ENCODE measurements around the gene MON1A.
A peak's percentile ranks its signal among the peaks of the same experiment; 100 is the strongest.
"Not testable (repeated sequence)": the region's sequence is repeated elsewhere in the genome, so short reads cannot be mapped to it uniquely, and the experiment has no call there.

The MON1A gene

GRCh38 chr3:49916686-49917085 is 12.9 kb downstream of the MON1A start:
- DNase-seq = no peak

- DNase-seq = no peak
Measured at GRCh38 chr3:49914906-49915305, 14.7 kb downstream of the MON1A start.

- no peak for DNase-seq
Measured at GRCh38 chr3:49912881-49913281, 16.7 kb downstream of the MON1A start.

- DNase-seq = no peak
Measured at GRCh38 chr3:49911611-49912010, 18.0 kb downstream of the MON1A start.

GRCh38 chr3:49911124-49911420 is 18.5 kb downstream of the MON1A start:
- no peak for DNase-seq

- no peak for DNase-seq
Measured at GRCh38 chr3:49910409-49911123, 19.0 kb downstream of the MON1A start.

- no peak for DNase-seq
Measured at GRCh38 chr3:49908373-49909199, 21.0 kb downstream of the MON1A start.

- peak; percentile 25 for DNase-seq
Measured at GRCh38 chr3:49906073-49906743, 23.4 kb downstream of the MON1A start.

- not testable (repeated sequence) for DNase-seq
Measured at GRCh38 chr3:49904448-49904847, 25.2 kb downstream of the MON1A start.

- peak; percentile 75 for DNase-seq
Measured at GRCh38 chr3:49903451-49904424, 25.9 kb downstream of the MON1A start, which contains the start of gene MST1R. MST1R (minus strand) TSS chr3:49903873; CDS start chr3:49903609, 264 bp downstream.

GRCh38 chr3:49902511-49903345 is 26.9 kb downstream of the MON1A start:
- DNase-seq = no peak

GRCh38 chr3:49901366-49902339 is 28.0 kb downstream of the MON1A start:
- DNase-seq = no peak

GRCh38 chr3:49900491-49901153 is 29.0 kb downstream of the MON1A start:
- no peak for DNase-seq

- DNase-seq = no peak
Measured at GRCh38 chr3:49899815-49900214, 29.8 kb downstream of the MON1A start.

- no peak for DNase-seq
Measured at GRCh38 chr3:49898991-49899390, 30.6 kb downstream of the MON1A start.

- no peak for DNase-seq
Measured at GRCh38 chr3:49896345-49896744, 33.3 kb downstream of the MON1A start.

GRCh38 chr3:49895791-49896190 is 33.8 kb downstream of the MON1A start:
- no peak for DNase-seq

- DNase-seq = no peak
Measured at GRCh38 chr3:49889296-49889695, 40.3 kb downstream of the MON1A start.

GRCh38 chr3:49886922-49887265 is 42.7 kb downstream of the MON1A start:
- no peak for DNase-seq

- DNase-seq = no peak
Measured at GRCh38 chr3:49883998-49884397, 45.6 kb downstream of the MON1A start.

Data from activated effector memory CD4-positive, alpha-beta T cell treated with Interleukin-2 at 50 U/mL for 16 hours (primary cell).